Neural cell (in vitro differentiated cells): Measurements from ENCODE around the gene MALRD1. TPM values are rescaled to one million over a fixed set of nuclear protein-coding genes. Genes with fewer than 3 reads are reported as not detected.

Source experiments
- H2AFZ ChIP-seq: fragments of 200-600, 300-800 bp; sonication (generic), shearing (Covaris generic); 2 replicates; pipeline ENCODE4 v1.6.0; 2014; ENCODE audit warnings: low read depth, mild to moderate bottlenecking, antibody characterized with exemption, low read length, moderate library complexity
- H3F3A ChIP-seq: fragments of 200-600 bp; shearing (Covaris generic); 2 replicates; pipeline ENCODE4 v1.6.1; 2016; ENCODE audit warnings: mild to moderate bottlenecking, moderate library complexity, mixed read lengths, antibody characterized with exemption, low read length; ENCODE audit not compliant: insufficient read depth, poor library complexity, severe bottlenecking
- H3K27ac ChIP-seq: fragments of 200-600, 300-800 bp; sonication (generic), shearing (Covaris generic); 2 replicates; pipeline ENCODE4 v1.5.1; 2014; ENCODE audit warnings: mild to moderate bottlenecking, low read length, moderate library complexity
- H3K27me3 ChIP-seq: fragments of 300-800, 200-600 bp; sonication (generic), shearing (Covaris generic); 2 replicates; pipeline ENCODE4 v1.6.0; 2014; ENCODE audit warnings: mild to moderate bottlenecking, low read depth, low read length, moderate library complexity; ENCODE audit not compliant: insufficient read depth
- H3K36me3 ChIP-seq: fragments of 300-800, 200-600 bp; sonication (generic), shearing (Covaris generic); 2 replicates; pipeline ENCODE4 v1.5.1; 2014; ENCODE audit warnings: mild to moderate bottlenecking, antibody characterized with exemption, low read length, moderate library complexity; ENCODE audit not compliant: insufficient read depth
- H3K4me2 ChIP-seq: fragments of 300-800, 200-600 bp; sonication (generic), shearing (Covaris generic); 2 replicates; pipeline ENCODE4 v1.6.0; 2014; ENCODE audit warnings: mild to moderate bottlenecking, low read length
- H3K4me3 ChIP-seq: fragments of 300-800, 200-600 bp; sonication (generic), shearing (Covaris generic); 2 replicates; pipeline ENCODE4 v1.5.1; 2014; ENCODE audit warnings: mild to moderate bottlenecking, low read length, moderate library complexity
- H3K79me2 ChIP-seq: fragments of 200-600 bp; shearing (Covaris generic); replicated peaks from 2 replicates; pipeline ENCODE4 v1.6.0; 2014; ENCODE audit warnings: mild to moderate bottlenecking, low read length, moderate library complexity; ENCODE audit not compliant: insufficient read depth
- H3K9ac ChIP-seq: fragments of 300-800, 200-600 bp; sonication (generic), shearing (Covaris generic); 2 replicates; pipeline ENCODE4 v1.6.1; 2016; ENCODE audit warnings: mild to moderate bottlenecking, low read length, mixed read lengths
- H3K9me2 ChIP-seq: fragments of 200-600 bp; shearing (Covaris generic); 2 replicates; pipeline ENCODE4 v1.6.1; 2016; ENCODE audit warnings: mild to moderate bottlenecking, low read length, mixed read lengths; ENCODE audit not compliant: insufficient read depth
- H3K9me3 ChIP-seq: fragments of 200-600, 300-800 bp; sonication (generic), shearing (Covaris generic); 2 replicates; pipeline ENCODE4 v1.6.1; 2016; ENCODE audit warnings: mild to moderate bottlenecking, mixed run types, low read length, moderate library complexity, mixed read lengths
- H4K20me1 ChIP-seq: fragments of 200-600 bp; shearing (Covaris generic); 2 replicates; pipeline ENCODE4 v1.6.1; 2016; ENCODE audit warnings: mild to moderate bottlenecking, mixed run types; ENCODE audit not compliant: insufficient read depth
- CTCF ChIP-seq: fragments of 450-650 bp; IDR thresholded peaks from 2 replicates; pipeline ENCODE4 v1.5.1; 2014; ENCODE audit warnings: antibody characterized with exemption, mild to moderate bottlenecking, moderate library complexity; ENCODE audit not compliant: poor library complexity, severe bottlenecking
- EP300 ChIP-seq: fragments of 450-650 bp; conservative IDR thresholded peaks from 2 replicates; pipeline ENCODE4 v1.6.1; 2014; ENCODE audit warnings: antibody characterized with exemption, mild to moderate bottlenecking, moderate library complexity; ENCODE audit not compliant: poor library complexity, severe bottlenecking
- EZH2 ChIP-seq: fragments of 200-600, 300-800 bp; shearing (Covaris generic), sonication (generic); IDR thresholded peaks from 2 replicates; pipeline ENCODE4 v1.6.1; 2014; ENCODE audit warnings: antibody characterized with exemption, low read length, borderline replicate concordance, mild to moderate bottlenecking; ENCODE audit not compliant: insufficient read depth, poor library complexity, severe bottlenecking
- MXI1 ChIP-seq: fragments of 450-650 bp; conservative IDR thresholded peaks from 2 replicates; pipeline ENCODE4 v1.6.1; 2014; ENCODE audit warnings: antibody characterized with exemption, mild to moderate bottlenecking; ENCODE audit not compliant: poor library complexity, severe bottlenecking
- POLR2AphosphoS5 ChIP-seq: IDR thresholded peaks from 2 replicates; pipeline ENCODE4 v1.6.1; 2012
- RAD21 ChIP-seq: fragments of 450-650 bp; conservative IDR thresholded peaks from 2 replicates; pipeline ENCODE4 v1.6.1; 2014; ENCODE audit warnings: antibody characterized with exemption, mild to moderate bottlenecking, moderate library complexity
- REST ChIP-seq: IDR thresholded peaks from 2 replicates; pipeline ENCODE4 v1.6.1; 2012; ENCODE audit warnings: borderline replicate concordance
- SMC3 ChIP-seq: fragments of 450-650 bp; conservative IDR thresholded peaks from 2 replicates; pipeline ENCODE4 v1.6.1; 2014; ENCODE audit warnings: antibody characterized with exemption, mild to moderate bottlenecking, moderate library complexity; ENCODE audit not compliant: poor library complexity
- TAF1 ChIP-seq: IDR thresholded peaks from 2 replicates; pipeline ENCODE4 v1.6.1; 2012; ENCODE audit warnings: low read depth
- polyA plus RNA-seq: library from polyadenylated mRNA; depleted of rRNA; stranded (reverse); fragments of >200 nt; gene quantifications from 2 replicates; pipeline ENCODE4 v1.2.3, GENCODE V29; 2014

MALRD1 gene
- polyA plus RNA-seq, 1 donor from 2014 or later, result 0.21 TPM

- TF ChIP-seq RAD21 (no peak), MXI1 (no peak), POLR2AphosphoS5 (no peak), EZH2 (no peak), CTCF (no peak), REST (no peak), EP300 (no peak), TAF1 (no peak), SMC3 (no peak)
- Histone ChIP-seq H3K9ac (no peak overlapping the region), H3K4me2 (no peak overlapping the region)
Observed at GRCh38 chr10:19658622-19659233, 610.1 kb downstream of the MALRD1 start.

GRCh38 chr10:19659920-19660655 lies 611.5 kb downstream of the MALRD1 start:
- no peak overlapping the region for H3K4me3 ChIP-seq
- TF ChIP-seq TAF1 (no peak), RAD21 (no peak), REST (no peak), CTCF (no peak), MXI1 (no peak), POLR2AphosphoS5 (no peak), SMC3 (no peak), EP300 (no peak), EZH2 (no peak)
- H3K27me3 ChIP-seq, result no peaks in the 10 kb centered on the region
- no peaks in the 10 kb centered on the region for H3F3A ChIP-seq
- no peaks in the 10 kb centered on the region for H3K9me2 ChIP-seq
- no peak overlapping the region for H3K4me2 ChIP-seq
- H4K20me1 ChIP-seq, result no peaks in the 10 kb centered on the region
- H3K79me2 ChIP-seq, result no peaks in the 10 kb centered on the region
- no peaks in the 10 kb centered on the region for H3K36me3 ChIP-seq
- H3K9ac ChIP-seq, result no peak overlapping the region
- no peak overlapping the region for H2AFZ ChIP-seq
- H3K9me3 ChIP-seq, result no peaks in the 10 kb centered on the region
- no peak overlapping the region for H3K27ac ChIP-seq

More at GRCh38 chr10:19658622-19659233, 610.1 kb downstream of the MALRD1 start:
- no peaks in the 10 kb centered on the region for H3K9me3 ChIP-seq
- no peaks in the 10 kb centered on the region for H3K27me3 ChIP-seq
- no peak overlapping the region for H3K4me3 ChIP-seq
- H3K79me2 ChIP-seq, result no peaks in the 10 kb centered on the region
- no peaks in the 10 kb centered on the region for H4K20me1 ChIP-seq
- H2AFZ ChIP-seq, result no peak overlapping the region
- H3K9me2 ChIP-seq, result no peaks in the 10 kb centered on the region
- H3K27ac ChIP-seq, result no peak overlapping the region
- H3K36me3 ChIP-seq, result no peaks in the 10 kb centered on the region
- no peaks in the 10 kb centered on the region for H3F3A ChIP-seq
